T-helper 1 cell (primary cell): ENCODE measurements around the gene NELFE.
"Not testable (repeated sequence)": the region's sequence is repeated elsewhere in the genome, so short reads cannot be mapped to it uniquely, and the experiment has no call there.

Experiments used
- DNase-seq, 5 donors: peaks; one replicate each; pipeline ENCODE4 v3.0.0-alpha.2; 2012 to 2020

Gene NELFE

DNA sequence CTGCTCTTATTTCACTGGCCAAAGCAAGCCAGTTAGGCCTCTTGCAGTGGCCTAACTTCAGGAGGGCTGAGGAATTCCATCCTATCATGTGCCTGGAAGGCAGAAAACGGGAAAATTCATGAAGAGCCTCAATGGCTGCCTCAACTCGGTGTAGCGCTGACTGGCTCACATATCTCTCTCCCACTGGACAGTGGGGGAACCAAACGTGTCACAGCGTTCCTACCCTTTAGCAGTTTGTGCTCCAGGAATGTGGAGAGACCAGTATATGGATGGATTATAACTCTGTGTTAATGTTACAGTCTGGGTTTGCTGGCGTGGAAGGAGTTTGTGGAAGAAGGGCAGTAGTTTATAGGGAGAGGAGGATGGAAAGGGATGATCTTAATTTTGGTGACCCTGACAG, 43.0 kb downstream of the NELFE start:
- no peak for DNase-seq

DNA sequence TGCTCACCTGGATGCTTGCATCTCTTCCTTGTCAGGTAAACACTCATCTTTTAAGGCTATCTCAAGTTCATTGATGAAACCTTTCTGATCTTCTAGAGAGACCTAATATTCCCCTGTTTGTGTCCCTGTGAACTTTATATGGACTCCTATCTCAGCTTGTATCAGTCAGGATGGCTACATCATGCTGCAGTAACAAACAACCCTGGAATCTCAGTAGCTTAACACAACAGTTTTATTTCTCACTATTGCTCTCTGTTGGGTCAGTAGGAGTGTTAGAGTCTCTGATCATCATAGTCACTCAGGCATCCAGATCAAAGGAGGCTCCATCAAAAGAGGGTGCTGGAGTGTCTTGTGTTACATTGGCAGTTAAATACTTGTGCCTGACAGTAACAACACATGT, 43.4 kb downstream of the NELFE start:
- DNase-seq: no peak

DNA sequence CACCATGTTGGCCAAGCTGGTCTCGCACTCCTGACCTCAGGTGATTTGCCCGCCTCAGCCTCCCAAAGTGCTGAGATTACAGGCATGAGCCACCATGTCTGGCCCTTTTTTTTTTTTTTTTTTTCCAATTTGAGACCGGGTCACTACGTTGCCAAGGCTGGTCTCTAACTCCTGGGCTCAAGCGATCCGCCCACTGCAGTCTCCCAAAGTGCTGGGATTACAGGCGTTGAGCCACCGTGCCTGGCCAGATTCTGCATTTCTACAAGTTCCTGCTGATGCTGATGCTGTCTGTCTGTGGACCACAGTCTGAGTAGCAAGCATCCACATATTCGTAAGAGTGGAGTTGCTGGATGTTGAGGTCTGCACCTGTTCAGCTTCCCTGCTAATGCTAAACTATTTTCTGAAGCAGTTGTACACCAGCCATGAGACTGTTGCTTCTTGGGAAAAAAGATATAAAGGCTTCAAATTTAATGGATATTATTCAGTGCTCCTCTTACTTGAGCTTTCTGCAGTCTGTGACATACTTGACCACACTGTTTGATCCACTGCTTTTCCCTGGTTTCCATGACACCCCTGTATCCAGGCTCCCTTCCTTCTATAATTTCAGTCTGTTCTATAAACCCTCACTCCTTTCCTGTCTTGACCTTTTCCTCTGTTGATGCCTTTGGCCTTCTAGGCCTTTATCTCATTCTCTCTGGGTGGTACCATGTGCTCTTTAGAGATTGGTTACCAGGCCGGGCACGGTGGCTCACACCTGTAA, 46.8 kb downstream of the NELFE start:
- DNase-seq: no peak

DNA sequence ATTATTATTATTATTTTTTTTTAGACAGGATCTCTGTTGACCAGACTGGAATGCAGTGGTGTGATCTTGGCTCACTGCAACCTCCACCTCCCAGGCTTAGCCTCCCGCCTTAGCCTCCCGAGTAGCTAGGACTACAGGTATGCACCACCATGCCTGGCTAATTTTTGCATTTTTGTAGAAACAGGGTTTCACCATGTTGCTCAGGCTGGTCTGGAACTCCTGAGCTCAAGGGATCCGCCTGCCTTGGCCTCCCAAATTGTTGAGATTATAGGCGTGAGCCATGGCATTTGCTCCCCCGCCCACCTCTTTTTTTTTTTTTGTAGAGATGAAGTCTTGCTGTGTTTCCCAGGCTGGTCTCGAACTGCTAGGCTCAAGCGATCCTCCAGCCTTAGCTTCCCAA, 49.5 kb downstream of the NELFE start:
- not testable (repeated sequence) for DNase-seq

DNA sequence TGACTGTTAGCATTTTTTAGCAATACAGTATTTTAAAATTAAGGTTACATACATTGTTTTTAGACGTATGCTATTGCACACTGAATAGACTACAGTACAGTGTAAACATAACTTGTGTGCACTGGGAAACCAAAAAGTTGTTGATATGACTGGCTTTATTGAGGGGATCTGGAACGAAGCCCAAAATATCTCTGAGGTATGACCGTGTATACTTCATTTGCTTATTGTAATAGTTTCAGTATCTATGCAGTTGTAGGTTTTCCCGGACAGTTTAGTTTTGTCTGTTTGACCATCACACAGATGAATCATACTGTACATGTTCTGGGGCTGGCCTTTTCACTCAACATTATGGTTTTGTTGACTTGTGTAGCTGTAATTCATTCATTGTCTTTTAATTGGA, 50.0 kb downstream of the NELFE start:
- no peak for DNase-seq

DNA sequence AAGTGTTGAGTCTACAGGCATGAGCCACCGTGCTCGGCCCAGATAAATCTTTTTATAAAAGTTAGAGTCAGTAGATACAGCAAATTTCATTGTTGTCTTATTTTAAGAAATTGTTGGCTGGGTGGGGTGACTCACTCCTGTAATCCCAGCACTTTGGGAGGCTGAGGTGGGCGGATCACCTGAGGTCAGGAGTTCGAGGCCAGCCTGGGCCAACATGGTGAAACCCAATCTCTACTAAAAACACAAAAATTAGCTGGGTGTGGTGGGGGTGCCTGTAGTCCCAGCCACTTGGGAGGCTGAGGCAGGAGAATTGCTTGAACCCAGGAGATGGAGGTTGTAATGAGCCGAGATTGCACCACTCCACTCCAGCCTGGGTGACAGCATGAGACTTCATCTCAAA, 50.5 kb downstream of the NELFE start:
- not testable (repeated sequence) for DNase-seq

DNA sequence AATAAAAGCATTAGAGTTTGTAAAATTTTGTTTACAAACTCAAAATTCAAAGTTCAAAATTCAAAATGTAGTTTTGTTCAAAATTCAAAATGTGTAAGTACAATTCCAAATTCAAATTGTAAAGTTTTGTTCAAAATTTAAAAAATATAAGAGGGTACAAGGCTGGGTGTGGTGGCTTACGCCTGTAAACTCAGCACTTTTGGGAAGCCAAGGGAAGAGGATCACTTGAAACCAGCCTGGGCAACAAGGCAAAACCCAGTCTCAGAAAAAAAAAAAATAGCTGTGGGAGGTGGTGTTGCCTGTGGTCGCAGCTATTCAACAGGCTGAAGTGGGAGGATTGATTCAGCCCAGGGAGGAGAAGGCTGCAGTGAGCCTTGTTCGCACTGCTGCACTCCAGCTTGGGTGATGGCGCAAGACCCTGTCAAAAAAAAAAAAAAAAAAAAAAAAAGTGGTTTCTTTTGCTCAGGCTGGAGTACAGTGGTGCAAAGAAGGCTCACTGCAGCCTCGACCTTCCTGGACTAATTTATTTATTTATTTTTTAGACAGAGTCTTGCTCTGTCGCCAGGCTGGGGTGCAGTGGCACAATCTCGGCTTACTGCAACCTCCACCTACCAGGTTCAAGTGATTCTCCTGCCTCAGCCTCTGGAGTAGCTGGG, 51.5 kb downstream of the NELFE start:
- DNase-seq: no peak

DNA sequence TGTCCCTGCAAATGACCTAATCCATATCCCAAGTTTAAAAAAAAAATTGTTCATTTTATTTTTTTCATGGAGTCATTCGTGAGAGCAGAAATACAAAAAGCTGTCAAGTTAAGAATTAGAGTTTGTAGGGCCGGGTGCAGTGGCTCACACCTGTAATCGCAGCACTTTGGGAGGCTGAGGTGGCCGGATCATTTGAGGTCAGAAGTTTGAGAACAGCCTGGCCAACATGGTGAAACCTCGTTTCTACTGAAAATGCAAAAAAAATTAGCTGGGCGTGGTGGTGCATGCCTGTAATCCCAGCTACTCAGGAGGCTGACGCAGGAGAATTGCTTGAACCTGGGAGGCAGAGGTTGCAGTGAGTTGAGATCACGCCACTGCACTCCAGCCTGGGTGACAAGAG, 52.0 kb downstream of the NELFE start:
- DNase-seq: not testable (repeated sequence)

DNA sequence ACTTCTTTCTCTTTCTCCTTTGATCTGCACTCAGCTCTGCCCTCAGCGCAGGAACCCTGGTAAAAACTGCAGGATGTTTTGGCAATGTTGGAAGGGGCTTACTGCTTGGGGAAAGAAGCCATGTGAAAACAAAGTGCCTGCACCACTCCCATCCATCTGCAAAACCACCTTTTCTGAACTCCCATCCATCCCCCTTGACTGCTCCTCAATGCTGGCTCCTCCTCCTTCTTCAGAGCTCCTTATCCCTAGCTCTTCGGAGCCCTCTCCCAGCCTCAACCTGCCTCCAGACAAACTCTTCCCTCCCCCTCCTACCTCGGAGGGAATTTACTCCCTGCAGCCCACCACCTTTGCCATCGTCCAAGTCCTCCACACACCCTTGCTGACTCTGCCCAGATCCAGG, 52.6 kb downstream of the NELFE start:
- no peak for DNase-seq

DNA sequence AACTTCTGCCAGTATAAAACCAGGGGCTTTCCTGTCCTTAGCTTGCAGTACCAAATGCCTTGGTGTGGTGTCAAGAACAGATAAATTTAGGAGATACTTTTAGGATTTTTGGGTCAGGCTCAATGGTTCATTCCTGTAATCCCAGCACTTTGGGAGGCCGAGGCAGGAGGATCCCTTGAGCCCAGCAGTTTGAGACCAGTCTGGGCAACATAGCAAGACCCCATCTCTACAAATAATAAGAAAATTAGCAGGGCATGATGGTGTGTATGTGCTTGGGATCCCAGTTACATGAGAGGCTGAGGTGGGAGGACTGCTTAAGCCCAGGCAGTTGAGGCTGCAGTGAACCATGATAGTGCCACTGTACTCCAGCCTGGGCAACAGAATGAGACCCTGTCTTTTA, 53.7 kb downstream of the NELFE start:
- no peak for DNase-seq

DNA sequence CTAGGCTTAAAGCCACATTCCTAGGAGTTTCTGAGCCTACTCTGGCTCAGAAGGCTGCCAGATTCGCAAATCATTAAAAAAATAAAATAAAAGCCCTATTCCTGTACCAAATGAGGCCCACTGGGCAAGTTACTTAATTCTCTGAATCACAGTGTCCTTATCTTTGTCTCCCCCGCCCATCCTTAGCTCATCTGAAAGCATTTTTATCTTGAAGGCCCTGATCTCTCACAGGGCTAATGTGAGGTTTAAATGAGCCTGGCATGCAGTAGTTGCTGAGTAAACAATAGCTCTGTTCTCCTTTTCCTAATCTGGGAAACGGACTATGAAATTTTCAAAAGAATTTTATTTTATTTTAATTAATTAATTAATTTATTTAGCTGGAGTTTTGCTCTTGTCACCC, 54.8 kb downstream of the NELFE start:
- DNase-seq: no peak
